Smooth muscle cell (in vitro differentiated cells): ENCODE data around the gene PRPF40B. TPM values are rescaled to one million over a fixed set of nuclear protein-coding genes. Genes with fewer than 3 reads are reported as not detected.

Experiments
- DNase-seq: peaks from one replicate; lab custom pipeline; 2025; ENCODE audit not compliant: unreplicated experiment; lab: John Stamatoyannopoulos, UW
- H2AFZ ChIP-seq: fragments of 200-600 bp; sonication (generic); 2 replicates; pipeline ENCODE4 v1.6.0; 2016; ENCODE audit warnings: antibody characterized with exemption, low read depth, mild to moderate bottlenecking
- H3F3A ChIP-seq: fragments of 200-600 bp; sonication (generic); 2 replicates; pipeline ENCODE4 v1.6.0; 2017; ENCODE audit warnings: antibody characterized with exemption, low read depth
- H3K27ac ChIP-seq: fragments of 200-600 bp; sonication (generic); 2 replicates; pipeline ENCODE4 v1.5.1; 2016; ENCODE audit warnings: low read depth, mild to moderate bottlenecking
- H3K27me3 ChIP-seq: fragments of 200-600 bp; sonication (generic); 2 replicates; pipeline ENCODE4 v1.6.1; 2016; ENCODE audit warnings: low read depth, mild to moderate bottlenecking
- H3K36me3 ChIP-seq: fragments of 200-600 bp; sonication (generic); 2 replicates; pipeline ENCODE4 v1.5.1; 2016; ENCODE audit warnings: low read depth
- H3K4me1 ChIP-seq: fragments of 200-600 bp; sonication (generic); 2 replicates; pipeline ENCODE4 v1.5.1; 2016; ENCODE audit warnings: low read depth
- H3K4me2 ChIP-seq: fragments of 200-600 bp; sonication (generic); 2 replicates; pipeline ENCODE4 v1.6.0; 2016; ENCODE audit warnings: mild to moderate bottlenecking
- H3K4me3 ChIP-seq: fragments of 200-600 bp; sonication (generic); 2 replicates; pipeline ENCODE4 v1.5.1; 2016; ENCODE audit warnings: mild to moderate bottlenecking
- H3K79me2 ChIP-seq: fragments of 200-600 bp; sonication (generic); 2 replicates; pipeline ENCODE4 v1.6.0; 2016; ENCODE audit warnings: low read depth, mild to moderate bottlenecking
- H3K9ac ChIP-seq: fragments of 200-600 bp; sonication (generic); 2 replicates; pipeline ENCODE4 v1.6.0; 2016; ENCODE audit warnings: low read depth
- H3K9me3 ChIP-seq: fragments of 200-600 bp; sonication (generic); replicated peaks from 2 replicates; pipeline ENCODE4 v1.5.1; 2016; ENCODE audit warnings: low read depth
- H4K20me1 ChIP-seq: fragments of 200-600 bp; sonication (generic); 2 replicates; pipeline ENCODE4 v1.6.0; 2016; ENCODE audit warnings: low read depth
- WGBS: methylation state at CpG from one replicate; pipeline ENCODE4 v1.1.7; 2016; ENCODE audit warnings: low lambda C conversion rate; 5-methylcytosine and 5-hydroxymethylcytosine counted together
- polyA plus RNA-seq: library from polyadenylated mRNA; unstranded; fragments of >200 nt; fragmentation: Nextera tagmentation; extraction: Ambion mirVana; gene quantifications from 2 replicates; pipeline ENCODE4 v1.2.1, GENCODE V29; 2016
- total RNA-seq: library from RNA; depleted of rRNA; stranded (reverse); fragments of >200 nt; gene quantifications from 2 replicates; pipeline ENCODE4 v1.2.3, GENCODE V29; 2014
- TF ChIP-seq, protein P1 (sequence below): fragments of 200-600 bp; sonication (generic); IDR thresholded peaks from 2 replicates; pipeline ENCODE4 v1.5.1; 2017; ENCODE audit warnings: borderline replicate concordance, mild to moderate bottlenecking, antibody characterized with exemption; ENCODE audit not compliant: insufficient read depth, poor library complexity, severe bottlenecking

Gene PRPF40B
- total and polyA plus RNA-seq, 2 experiments from 2014 or later: 6.2 to 19.8 TPM

DNA sequence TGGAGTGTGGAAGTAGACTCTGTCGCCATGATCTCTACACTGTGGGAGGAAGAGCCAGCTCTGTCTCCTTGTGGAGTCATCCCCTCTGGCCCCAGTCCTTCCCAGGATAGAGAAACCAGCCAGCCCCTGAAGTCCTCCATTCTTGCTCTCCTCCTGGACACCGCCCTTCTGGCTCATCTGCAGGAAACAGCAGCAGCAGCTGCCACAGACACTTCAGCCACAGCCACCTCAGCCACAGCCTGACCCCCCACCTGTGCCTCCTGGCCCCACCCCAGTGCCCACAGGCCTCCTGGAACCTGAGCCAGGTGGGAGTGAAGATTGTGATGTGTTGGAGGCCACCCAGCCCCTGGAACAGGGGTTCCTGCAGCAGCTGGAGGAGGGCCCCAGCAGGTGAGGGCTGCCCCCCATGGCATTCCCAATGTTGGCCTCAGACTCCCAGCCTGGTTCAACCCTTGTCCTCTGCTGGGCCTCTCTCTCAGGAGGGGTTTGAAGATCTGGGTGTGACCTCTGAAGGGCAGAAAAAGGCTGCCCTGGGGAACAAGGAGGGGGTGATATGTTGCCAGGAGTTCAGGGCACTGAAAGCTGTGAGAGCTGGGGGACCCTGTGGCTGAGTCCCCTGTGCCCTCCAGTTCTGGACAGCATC lies 10.5 kb downstream of the PRPF40B start:
- no peak for DNase-seq
- H3K4me3 ChIP-seq: no peak overlapping the region
- no peaks in the 10 kb centered on the region for H3K36me3 ChIP-seq
- no peaks in the 10 kb centered on the region for H3K27me3 ChIP-seq
- H3K27ac ChIP-seq: no peak overlapping the region
- H3K4me2 ChIP-seq: no peak overlapping the region
- no peak overlapping the region for H3K9ac ChIP-seq
- TF ChIP-seq, protein P1, sequence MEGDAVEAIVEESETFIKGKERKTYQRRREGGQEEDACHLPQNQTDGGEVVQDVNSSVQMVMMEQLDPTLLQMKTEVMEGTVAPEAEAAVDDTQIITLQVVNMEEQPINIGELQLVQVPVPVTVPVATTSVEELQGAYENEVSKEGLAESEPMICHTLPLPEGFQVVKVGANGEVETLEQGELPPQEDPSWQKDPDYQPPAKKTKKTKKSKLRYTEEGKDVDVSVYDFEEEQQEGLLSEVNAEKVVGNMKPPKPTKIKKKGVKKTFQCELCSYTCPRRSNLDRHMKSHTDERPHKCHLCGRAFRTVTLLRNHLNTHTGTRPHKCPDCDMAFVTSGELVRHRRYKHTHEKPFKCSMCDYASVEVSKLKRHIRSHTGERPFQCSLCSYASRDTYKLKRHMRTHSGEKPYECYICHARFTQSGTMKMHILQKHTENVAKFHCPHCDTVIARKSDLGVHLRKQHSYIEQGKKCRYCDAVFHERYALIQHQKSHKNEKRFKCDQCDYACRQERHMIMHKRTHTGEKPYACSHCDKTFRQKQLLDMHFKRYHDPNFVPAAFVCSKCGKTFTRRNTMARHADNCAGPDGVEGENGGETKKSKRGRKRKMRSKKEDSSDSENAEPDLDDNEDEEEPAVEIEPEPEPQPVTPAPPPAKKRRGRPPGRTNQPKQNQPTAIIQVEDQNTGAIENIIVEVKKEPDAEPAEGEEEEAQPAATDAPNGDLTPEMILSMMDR: no peak
- peaks cover 3% of the 10 kb centered on the region for H3F3A ChIP-seq
- H4K20me1 ChIP-seq: peaks cover 9% of the 10 kb centered on the region
- WGBS: 91% methylated on average over 2 of the region's 2 CpGs
- no peak overlapping the region for H2AFZ ChIP-seq
- H3K9me3 ChIP-seq: no peaks in the 10 kb centered on the region
- no peaks in the 10 kb centered on the region for H3K79me2 ChIP-seq
- no peaks in the 10 kb centered on the region for H3K4me1 ChIP-seq

DNA sequence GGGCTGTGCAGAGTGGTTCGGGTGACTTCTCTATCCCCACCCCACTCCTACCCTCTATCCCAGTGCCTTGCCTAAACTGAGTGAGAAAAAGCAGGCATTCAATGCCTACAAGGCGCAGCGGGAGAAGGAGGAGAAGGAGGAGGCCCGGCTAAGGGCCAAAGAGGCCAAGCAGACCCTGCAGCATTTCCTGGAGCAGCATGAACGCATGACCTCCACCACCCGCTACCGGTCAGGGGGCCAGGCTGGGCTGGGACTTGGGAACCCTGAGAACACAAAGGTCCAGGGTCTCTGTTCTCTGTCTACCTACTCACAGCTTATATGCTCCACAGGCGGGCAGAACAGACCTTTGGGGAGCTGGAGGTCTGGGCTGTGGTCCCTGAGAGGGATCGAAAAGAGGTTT lies 11.7 kb downstream of the PRPF40B start:
- Histone ChIP-seq H4K20me1 (no peaks in the 10 kb centered on the region), H3K4me1 (no peaks in the 10 kb centered on the region), H3F3A (peaks cover 5% of the 10 kb centered on the region), H3K9me3 (no peaks in the 10 kb centered on the region), H3K9ac (no peak overlapping the region), H2AFZ (no peak overlapping the region), H3K27me3 (no peaks in the 10 kb centered on the region), H3K79me2 (no peaks in the 10 kb centered on the region), H3K27ac (no peak overlapping the region), H3K4me2 (no peak overlapping the region), H3K4me3 (no peak overlapping the region), H3K36me3 (no peaks in the 10 kb centered on the region)
- 95% methylated on average over 9 of the region's 9 CpGs for WGBS
- no peak for DNase-seq
- TF ChIP-seq, protein P1: no peak

DNA sequence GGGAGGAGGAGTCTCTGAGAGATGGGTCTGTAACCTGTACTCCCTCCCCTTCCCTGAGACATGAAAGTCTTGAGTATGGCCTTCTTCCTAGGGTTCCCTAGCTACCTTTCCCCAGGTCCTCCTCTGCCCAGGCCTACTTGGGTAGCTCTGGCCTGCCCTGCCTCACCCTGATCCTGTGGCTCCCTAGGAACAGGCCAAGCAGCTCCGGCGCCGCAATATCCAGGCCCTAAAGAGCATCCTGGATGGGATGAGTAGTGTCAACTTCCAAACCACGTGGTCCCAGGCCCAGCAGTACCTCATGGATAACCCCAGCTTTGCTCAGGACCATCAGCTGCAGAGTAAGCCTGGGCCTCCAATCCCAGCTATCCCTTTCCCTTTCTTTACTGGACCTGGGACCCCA lies 12.3 kb downstream of the PRPF40B start:
- 94% methylated on average over 4 of the region's 4 CpGs for WGBS
- Histone ChIP-seq H3K27me3 (no peaks in the 10 kb centered on the region), H3K9ac (no peak overlapping the region), H3F3A (peaks cover 6% of the 10 kb centered on the region), H3K36me3 (no peaks in the 10 kb centered on the region), H4K20me1 (no peaks in the 10 kb centered on the region), H3K27ac (no peak overlapping the region), H3K4me2 (no peak overlapping the region), H2AFZ (no peak overlapping the region), H3K4me1 (no peaks in the 10 kb centered on the region), H3K9me3 (no peaks in the 10 kb centered on the region), H3K79me2 (no peaks in the 10 kb centered on the region), H3K4me3 (no peak overlapping the region)
- TF ChIP-seq, protein P1: no peak
- no peak for DNase-seq

DNA sequence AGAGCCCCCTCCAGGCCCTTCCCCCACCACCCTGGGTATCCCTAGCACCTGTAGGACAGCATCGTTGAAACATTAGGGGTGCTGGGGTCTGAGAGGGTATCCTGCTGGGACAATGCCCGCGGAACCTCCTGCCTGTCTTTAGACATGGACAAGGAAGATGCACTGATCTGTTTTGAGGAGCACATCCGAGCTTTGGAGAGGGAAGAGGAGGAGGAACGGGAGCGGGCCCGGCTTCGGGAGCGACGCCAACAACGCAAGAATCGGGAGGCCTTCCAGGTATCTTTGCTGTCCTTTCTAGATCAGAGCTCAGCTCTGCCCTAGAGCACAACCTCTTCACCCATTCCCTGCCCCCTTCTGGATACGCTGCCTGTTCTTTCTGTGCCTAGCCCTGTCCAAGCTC lies 13.2 kb downstream of the PRPF40B start:
- Histone ChIP-seq H2AFZ (no peak overlapping the region), H3K27ac (no peak overlapping the region), H3K4me1 (no peaks in the 10 kb centered on the region), H3K27me3 (no peaks in the 10 kb centered on the region), H3K9ac (no peak overlapping the region), H3K9me3 (no peaks in the 10 kb centered on the region), H3F3A (peaks cover 14% of the 10 kb centered on the region), H3K79me2 (no peaks in the 10 kb centered on the region), H3K36me3 (no peaks in the 10 kb centered on the region), H4K20me1 (no peaks in the 10 kb centered on the region), H3K4me2 (no peak overlapping the region), H3K4me3 (no peak overlapping the region)
- no peak for DNase-seq
- WGBS: 91% methylated on average over 13 of the region's 13 CpGs
- TF ChIP-seq, protein P1: no peak
